SK-N-SH (cell line): Measurements from ENCODE around the gene WDR7.

Source experiments
- EP300 ChIP-seq, 2 experiments: IDR thresholded peaks; 2 replicates each; pipeline versions ENCODE4 v1.4.0 to v1.6.1; 2012; ENCODE audit warnings: borderline replicate concordance in 1 of 2, low read depth in 1 of 2, low read length in 1 of 2
- GATA2 ChIP-seq: sonication (generic); formaldehyde crosslinking; IDR thresholded peaks from 2 replicates; pipeline ENCODE4 v1.5.0; 2020; ENCODE audit warnings: mild to moderate bottlenecking, missing genetic modification reagents
- TF ChIP-seq, protein P1 (sequence below): fragments of 200-600 bp; sonication (generic); IDR thresholded peaks from 2 replicates; pipeline ENCODE4 v1.6.1; 2017; ENCODE audit warnings: antibody characterized with exemption, mild to moderate bottlenecking, moderate library complexity

DNA sequence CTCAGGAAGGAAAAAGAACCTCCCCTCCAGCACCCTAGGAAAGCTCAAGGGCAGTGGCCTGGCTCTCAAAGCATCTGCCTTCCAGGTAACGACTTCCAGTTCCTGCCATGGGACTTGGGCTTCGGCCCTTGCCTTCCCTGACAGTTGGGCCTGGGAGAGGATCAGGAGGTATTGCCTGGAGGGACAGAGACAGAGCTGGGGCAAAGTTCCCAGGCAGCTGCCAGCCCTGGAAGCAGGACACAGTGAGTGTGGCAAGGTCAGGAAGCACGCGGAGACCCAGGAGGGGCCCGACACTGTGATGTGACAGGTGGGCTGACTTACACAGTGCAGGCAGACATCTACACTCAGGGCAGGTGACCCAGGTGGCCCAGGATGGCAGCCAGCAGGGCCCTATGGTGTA is 408.2 kb downstream of the WDR7 start:
- TF ChIP-seq GATA2 (CRISPR knock-in tag) (no peak), EP300 (IDR thresholded peaks at IDR 0.05; ENCODE audit: borderline replicate concordance in 1 of 2, low read depth in 1 of 2, low read length in 1 of 2) (no peak)
- TF ChIP-seq, protein P1, sequence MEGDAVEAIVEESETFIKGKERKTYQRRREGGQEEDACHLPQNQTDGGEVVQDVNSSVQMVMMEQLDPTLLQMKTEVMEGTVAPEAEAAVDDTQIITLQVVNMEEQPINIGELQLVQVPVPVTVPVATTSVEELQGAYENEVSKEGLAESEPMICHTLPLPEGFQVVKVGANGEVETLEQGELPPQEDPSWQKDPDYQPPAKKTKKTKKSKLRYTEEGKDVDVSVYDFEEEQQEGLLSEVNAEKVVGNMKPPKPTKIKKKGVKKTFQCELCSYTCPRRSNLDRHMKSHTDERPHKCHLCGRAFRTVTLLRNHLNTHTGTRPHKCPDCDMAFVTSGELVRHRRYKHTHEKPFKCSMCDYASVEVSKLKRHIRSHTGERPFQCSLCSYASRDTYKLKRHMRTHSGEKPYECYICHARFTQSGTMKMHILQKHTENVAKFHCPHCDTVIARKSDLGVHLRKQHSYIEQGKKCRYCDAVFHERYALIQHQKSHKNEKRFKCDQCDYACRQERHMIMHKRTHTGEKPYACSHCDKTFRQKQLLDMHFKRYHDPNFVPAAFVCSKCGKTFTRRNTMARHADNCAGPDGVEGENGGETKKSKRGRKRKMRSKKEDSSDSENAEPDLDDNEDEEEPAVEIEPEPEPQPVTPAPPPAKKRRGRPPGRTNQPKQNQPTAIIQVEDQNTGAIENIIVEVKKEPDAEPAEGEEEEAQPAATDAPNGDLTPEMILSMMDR: no peak
